Uterus (tissue), 4 donors: ENCODE measurements around the gene SPATA3. TPM values are rescaled to one million over a fixed set of nuclear protein-coding genes. Genes with fewer than 3 reads are reported as not detected.
"Not testable (repeated sequence)": the region's sequence is repeated elsewhere in the genome, so short reads cannot be mapped to it uniquely, and the experiment has no call there.

Experiments
- DNase-seq, 2 donors: peaks; one replicate each; pipeline ENCODE4 v3.0.0-alpha.2; 2019 to 2020
- H3K27ac ChIP-seq, 2 donors: fragments of 200-600 bp; sonication (generic); 1 replicate in 1 of 2; 2 replicates in 1 of 2; pipeline ENCODE4 v1.5.1; 2016 to 2018
- H3K27me3 ChIP-seq, 2 donors: fragments of 200-600 bp; sonication (generic); one replicate each; pipeline ENCODE4 v1.5.1; 2018 to 2019; ENCODE audit warnings: control low read depth in 1 of 2
- H3K36me3 ChIP-seq, 2 donors: fragments of 200-600 bp; sonication (generic); one replicate each; pipeline ENCODE4 v1.5.1; 2019; ENCODE audit warnings: control low read depth in 1 of 2
- H3K4me1 ChIP-seq, 2 donors: fragments of 200-600 bp; sonication (generic); one replicate each; pipeline ENCODE4 v1.5.1; 2018 to 2019; ENCODE audit warnings: control low read depth in 1 of 2
- H3K4me3 ChIP-seq, 2 donors: fragments of 200-600 bp; sonication (generic); 1 replicate in 1 of 2; 2 replicates in 1 of 2; pipeline ENCODE4 v1.5.1; 2018 to 2019; ENCODE audit warnings: mild to moderate bottlenecking in 1 of 2
- H3K9me3 ChIP-seq, 2 donors: fragments of 200-600 bp; sonication (generic); one replicate each; pipeline ENCODE4 v1.5.1; 2019; ENCODE audit warnings: control low read depth in 1 of 2
- POLR2A ChIP-seq, 2 donors: fragments of 450-650 bp; IDR thresholded peaks; one replicate each; pipeline ENCODE4 v1.6.1; 2016; ENCODE audit warnings: antibody characterized with exemption in 2 of 2, mild to moderate bottlenecking in 1 of 2, moderate library complexity in 1 of 2
- intact Hi-C: fragments of 100-400 bp; cut with DNase I; formaldehyde crosslinking; loops from one replicate; pipeline ENCODE4 v1.15.1; 2023; ENCODE audit warnings: low total_unique reads
- total RNA-seq, 4 donors: library from RNA; depleted of rRNA in 3 of 4; stranded (reverse); fragments of >200 nt in 3 of 4; gene quantifications; one replicate each; pipeline versions ENCODE4 v1.1.0 to v1.2.4, GENCODE V29; 2014 to 2023
- TF ChIP-seq, protein P1 (sequence below), 4 experiments: fragments of 200-600 bp in 2 of 4; fragments of 450-650 bp in 2 of 4; sonication (generic) in 2 of 4; IDR thresholded peaks; one replicate each; pipeline ENCODE4 v1.5.1; 2016 to 2019; ENCODE audit warnings: antibody characterized with exemption in 4 of 4, mild to moderate bottlenecking in 2 of 4, moderate library complexity in 1 of 4
- donor health status: DM: yes; HTN: yes; CAD: no.

Gene SPATA3
- total RNA-seq, 4 donors from 2014 or later: not detected

DNA sequence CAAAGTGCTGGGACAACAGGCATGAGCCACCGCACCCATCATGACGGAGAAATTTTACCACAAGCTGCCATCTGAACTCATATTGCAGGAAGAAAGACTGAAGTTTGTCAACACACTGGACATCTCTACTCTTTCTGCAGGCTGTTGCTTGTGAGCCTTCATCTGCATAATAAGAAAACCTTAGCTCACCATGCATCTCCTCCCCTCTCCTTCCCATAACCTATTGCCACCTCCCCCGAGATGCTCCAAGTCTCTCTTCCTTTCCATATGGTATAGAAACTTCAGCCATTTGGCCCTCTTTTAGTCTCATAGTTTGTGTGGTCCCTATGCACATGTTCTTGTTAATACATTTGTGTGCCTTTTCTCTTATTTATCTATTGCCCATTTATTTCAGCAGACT is 22.3 kb downstream of the SPATA3 start:
- Histone ChIP-seq H3K27ac (no peak overlapping the region), H3K4me3 (no peak overlapping the region), H3K9me3 (no peaks in the 10 kb centered on the region), H3K36me3 (no peaks in the 10 kb centered on the region), H3K4me1 (no peaks in the 10 kb centered on the region), H3K27me3 (no peaks in the 10 kb centered on the region)
- DNase-seq: no peak
- TF ChIP-seq POLR2A (IDR thresholded peaks at IDR 0.05): no peak
- TF ChIP-seq, protein P1, sequence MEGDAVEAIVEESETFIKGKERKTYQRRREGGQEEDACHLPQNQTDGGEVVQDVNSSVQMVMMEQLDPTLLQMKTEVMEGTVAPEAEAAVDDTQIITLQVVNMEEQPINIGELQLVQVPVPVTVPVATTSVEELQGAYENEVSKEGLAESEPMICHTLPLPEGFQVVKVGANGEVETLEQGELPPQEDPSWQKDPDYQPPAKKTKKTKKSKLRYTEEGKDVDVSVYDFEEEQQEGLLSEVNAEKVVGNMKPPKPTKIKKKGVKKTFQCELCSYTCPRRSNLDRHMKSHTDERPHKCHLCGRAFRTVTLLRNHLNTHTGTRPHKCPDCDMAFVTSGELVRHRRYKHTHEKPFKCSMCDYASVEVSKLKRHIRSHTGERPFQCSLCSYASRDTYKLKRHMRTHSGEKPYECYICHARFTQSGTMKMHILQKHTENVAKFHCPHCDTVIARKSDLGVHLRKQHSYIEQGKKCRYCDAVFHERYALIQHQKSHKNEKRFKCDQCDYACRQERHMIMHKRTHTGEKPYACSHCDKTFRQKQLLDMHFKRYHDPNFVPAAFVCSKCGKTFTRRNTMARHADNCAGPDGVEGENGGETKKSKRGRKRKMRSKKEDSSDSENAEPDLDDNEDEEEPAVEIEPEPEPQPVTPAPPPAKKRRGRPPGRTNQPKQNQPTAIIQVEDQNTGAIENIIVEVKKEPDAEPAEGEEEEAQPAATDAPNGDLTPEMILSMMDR (IDR thresholded peaks at IDR 0.05): no peak
- intact Hi-C loops: no loop called here

DNA sequence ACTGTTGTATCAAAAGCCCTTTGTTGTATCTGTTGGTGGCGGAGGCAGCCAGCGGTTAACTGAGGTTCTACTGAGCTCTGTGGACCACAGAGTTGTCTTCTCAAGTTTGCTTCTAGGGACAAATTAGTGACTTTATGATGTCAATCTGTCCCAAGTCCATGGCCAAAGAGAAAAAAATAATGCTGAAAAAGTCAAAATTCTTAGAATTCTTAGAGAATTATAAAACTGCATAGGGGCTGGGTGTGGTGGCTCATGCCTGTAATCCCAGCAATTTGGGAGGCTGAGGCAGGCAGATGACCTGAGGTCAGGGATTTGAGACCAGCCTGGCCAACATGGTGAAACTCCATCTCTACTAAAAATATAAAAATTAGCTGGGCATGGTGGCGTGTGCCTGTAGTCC is 29.1 kb downstream of the SPATA3 start:
- H3K4me1 ChIP-seq, H3K36me3 ChIP-seq, H3K9me3 ChIP-seq, H3K4me3 ChIP-seq, intact Hi-C loops, H3K27me3 ChIP-seq, DNase-seq, H3K27ac ChIP-seq: not testable (repeated sequence)

DNA sequence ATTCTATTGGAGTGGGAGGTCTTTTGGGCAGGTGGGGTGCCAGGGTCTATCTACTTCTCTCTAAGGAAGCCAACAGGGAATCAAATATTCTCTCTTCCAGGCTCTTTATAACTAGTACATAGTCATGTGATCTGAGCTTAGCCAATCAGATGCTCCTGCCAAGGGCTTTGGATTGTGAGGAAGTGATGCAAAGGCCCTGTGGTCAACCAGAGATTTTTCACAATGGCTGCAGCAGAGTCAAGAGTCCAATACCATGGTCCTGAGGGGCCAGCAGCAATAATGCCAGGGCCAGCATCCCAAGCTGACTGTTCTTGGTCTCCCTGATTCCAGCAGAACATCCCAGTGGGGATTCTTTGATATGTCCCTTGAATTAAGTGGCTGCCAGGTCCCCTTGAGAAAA is 33.0 kb downstream of the SPATA3 start:
- H3K4me1 ChIP-seq: no peaks in the 10 kb centered on the region
- H3K9me3 ChIP-seq: no peaks in the 10 kb centered on the region
- H3K27me3 ChIP-seq: no peaks in the 10 kb centered on the region
- H3K4me3 ChIP-seq: no peak overlapping the region
- H3K27ac ChIP-seq: no peak overlapping the region
- H3K36me3 ChIP-seq: no peaks in the 10 kb centered on the region
- DNase-seq: no peak
- intact Hi-C loops: no loop called here
- TF ChIP-seq, protein P1 (IDR thresholded peaks at IDR 0.05): no peak
- no peak for TF ChIP-seq POLR2A (IDR thresholded peaks at IDR 0.05)

DNA sequence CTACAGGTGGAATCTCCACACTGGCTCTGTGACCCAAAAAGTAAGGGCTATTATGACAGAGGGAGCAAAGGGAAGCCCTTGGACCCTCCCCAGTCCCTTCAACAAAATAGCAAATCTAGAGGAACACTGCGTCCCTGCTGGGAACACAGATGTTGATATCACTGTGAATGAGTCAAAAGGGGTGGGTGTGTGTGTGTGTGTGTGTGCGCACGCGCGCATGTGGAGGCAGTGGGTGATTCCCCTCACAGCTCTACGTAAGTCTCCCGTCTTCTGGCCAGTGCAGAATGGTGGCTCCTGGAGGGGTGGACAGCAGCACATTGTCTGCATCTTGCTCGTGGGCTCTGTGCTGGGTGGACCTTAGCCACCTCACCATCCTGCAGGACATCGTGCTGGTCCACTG is 33.6 kb downstream of the SPATA3 start:
- Histone ChIP-seq H3K4me3 (no peak overlapping the region), H3K9me3 (no peaks in the 10 kb centered on the region), H3K36me3 (no peaks in the 10 kb centered on the region), H3K4me1 (no peaks in the 10 kb centered on the region), H3K27me3 (no peaks in the 10 kb centered on the region), H3K27ac (no peak overlapping the region)
- no peak for TF ChIP-seq POLR2A (IDR thresholded peaks at IDR 0.05)
- TF ChIP-seq, protein P1 (IDR thresholded peaks at IDR 0.05): no peak
- no peak for DNase-seq
- intact Hi-C loops: no loop called here

DNA sequence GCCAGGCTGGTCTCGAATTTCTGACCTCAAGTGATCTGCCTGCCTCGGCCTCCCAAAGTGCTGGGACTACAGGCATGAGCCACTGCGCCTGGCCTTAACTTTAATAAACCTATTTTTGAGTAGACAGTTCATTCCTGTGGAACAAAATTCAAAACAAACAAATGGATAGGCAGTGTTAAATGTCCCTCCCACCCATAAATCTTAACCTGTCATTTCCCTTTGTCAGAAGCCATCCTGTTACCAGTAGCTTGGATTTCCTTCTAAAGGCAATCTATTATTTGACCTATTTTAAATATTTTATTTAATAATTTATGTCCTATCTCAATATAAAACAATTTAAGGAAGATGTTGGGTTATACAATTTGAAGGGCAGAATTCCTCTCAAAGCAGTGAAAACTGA is 34.8 kb downstream of the SPATA3 start:
- peaks cover 0 to 3% of the 10 kb centered on the region in 2 donors for H3K27me3 ChIP-seq
- H3K4me3 ChIP-seq: no peak overlapping the region
- H3K4me1 ChIP-seq: no peaks in the 10 kb centered on the region
- H3K9me3 ChIP-seq: no peaks in the 10 kb centered on the region
- TF ChIP-seq POLR2A (IDR thresholded peaks at IDR 0.05): no peak
- TF ChIP-seq, protein P1 (IDR thresholded peaks at IDR 0.05): no peak
- H3K27ac ChIP-seq: no peak overlapping the region
- no peaks in the 10 kb centered on the region for H3K36me3 ChIP-seq
- no peak for DNase-seq
- intact Hi-C loops: no loop called here

DNA sequence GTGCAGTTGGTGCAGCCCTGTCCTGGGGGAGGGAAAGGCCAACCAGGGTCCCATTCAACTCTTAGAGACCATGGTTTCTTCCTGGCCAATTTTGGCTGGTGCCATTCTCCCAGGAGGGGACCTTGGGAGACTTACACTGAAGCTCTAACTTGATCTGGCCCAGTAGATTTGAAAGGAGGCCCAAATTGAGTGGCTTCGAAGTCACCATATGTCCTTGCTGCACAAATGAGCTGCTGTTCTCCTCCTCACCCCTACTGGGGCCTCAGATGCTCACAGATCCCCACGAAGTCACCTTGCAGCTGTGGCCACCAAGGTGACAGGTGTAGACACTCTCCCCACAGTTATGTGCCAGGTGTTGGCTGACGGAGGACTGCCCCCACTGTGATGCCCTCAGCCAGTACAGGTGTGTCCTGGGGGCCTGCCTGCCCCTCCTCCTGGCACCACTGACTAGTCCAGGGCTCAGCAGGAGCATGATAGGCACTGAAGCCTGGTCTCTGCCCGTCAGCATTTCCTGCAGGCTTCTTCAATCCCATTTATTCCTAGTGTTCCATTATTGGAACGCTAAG is 36.7 kb downstream of the SPATA3 start:
- Histone ChIP-seq H3K9me3 (no peaks in the 10 kb centered on the region), H3K4me3 (no peak overlapping the region), H3K27ac (no peak overlapping the region), H3K36me3 (no peaks in the 10 kb centered on the region), H3K4me1 (no peaks in the 10 kb centered on the region), H3K27me3 (peaks cover 0 to 12% of the 10 kb centered on the region in 2 donors)
- intact Hi-C loops: no loop called here
- no peak for DNase-seq
- TF ChIP-seq, protein P1 (IDR thresholded peaks at IDR 0.05): no peak
- TF ChIP-seq POLR2A (IDR thresholded peaks at IDR 0.05): no peak
